GM12878 (cell line): ENCODE data around the gene OSBPL3.

Experiments used
- CEBPB ChIP-seq, 2 experiments: fragments of 150-350 bp in 1 of 2; IDR thresholded peaks; 2 replicates each; pipeline ENCODE4 v1.6.1; 2012 to 2014; ENCODE audit warnings: low read depth in 2 of 2, low read length in 2 of 2, borderline replicate concordance in 1 of 2, inconsistent platforms in 1 of 2
- CUX1 ChIP-seq: IDR thresholded peaks from 2 replicates; pipeline ENCODE4 v1.6.1; 2012; ENCODE audit warnings: improper control_type of control experiment, low read depth, low read length; ENCODE audit not compliant: insufficient replicate concordance
- DPF2 ChIP-seq: fragments of 450-650 bp; IDR thresholded peaks from 2 replicates; pipeline ENCODE4 v1.6.1; 2017; ENCODE audit warnings: mild to moderate bottlenecking
- E2F4 ChIP-seq: IDR thresholded peaks from 2 replicates; pipeline ENCODE4 v1.6.1; 2012; ENCODE audit warnings: low read depth, low read length, improper control_type of control experiment
- MYC ChIP-seq: IDR thresholded peaks from 2 replicates; pipeline ENCODE4 v1.6.1; 2011; ENCODE audit warnings: mild to moderate bottlenecking, low read length, moderate library complexity, inconsistent platforms; ENCODE audit not compliant: insufficient read depth, insufficient replicate concordance, insufficient read length, severe bottlenecking
- NRF1 ChIP-seq: conservative IDR thresholded peaks from 2 replicates; pipeline ENCODE4 v1.6.1; 2011; ENCODE audit warnings: mild to moderate bottlenecking, low read depth, low read length, improper control_type of control experiment
- POLR2A ChIP-seq: IDR thresholded peaks from 2 replicates; pipeline ENCODE4 v1.6.1; 2011; ENCODE audit warnings: low read depth, mild to moderate bottlenecking, low read length
- POLR2AphosphoS5 ChIP-seq: IDR thresholded peaks from 2 replicates; pipeline ENCODE4 v1.6.1; 2011; ENCODE audit warnings: mild to moderate bottlenecking, low read length, inconsistent platforms
- STAT3 ChIP-seq: IDR thresholded peaks from 2 replicates; pipeline ENCODE4 v1.6.1; 2011; ENCODE audit warnings: low read depth, low read length, improper control_type of control experiment
- TCF7 ChIP-seq: IDR thresholded peaks from 2 replicates; pipeline ENCODE4 v1.6.1; 2014; ENCODE audit warnings: antibody characterized with exemption, borderline replicate concordance
- TF ChIP-seq, protein P1 (sequence below): IDR thresholded peaks from 2 replicates; pipeline ENCODE4 v1.6.1; 2011; ENCODE audit warnings: low read depth, low read length, improper control_type of control experiment, borderline replicate concordance
- TF ChIP-seq, protein P2 (sequence below), 3 experiments: IDR thresholded peaks in 2 of 3; conservative IDR thresholded peaks in 1 of 3; 2 replicates each; pipeline ENCODE4 v1.5.1; 2011; ENCODE audit warnings: low read depth in 3 of 3, low read length in 3 of 3, mild to moderate bottlenecking in 3 of 3, control low read depth in 2 of 3, moderate library complexity in 2 of 3, inconsistent platforms in 1 of 3, mixed read lengths in 1 of 3; ENCODE audit not compliant: control insufficient read depth in 2 of 3, insufficient read depth in 1 of 3; ENCODE audit errors: extremely low read depth in 1 of 3

DNA sequence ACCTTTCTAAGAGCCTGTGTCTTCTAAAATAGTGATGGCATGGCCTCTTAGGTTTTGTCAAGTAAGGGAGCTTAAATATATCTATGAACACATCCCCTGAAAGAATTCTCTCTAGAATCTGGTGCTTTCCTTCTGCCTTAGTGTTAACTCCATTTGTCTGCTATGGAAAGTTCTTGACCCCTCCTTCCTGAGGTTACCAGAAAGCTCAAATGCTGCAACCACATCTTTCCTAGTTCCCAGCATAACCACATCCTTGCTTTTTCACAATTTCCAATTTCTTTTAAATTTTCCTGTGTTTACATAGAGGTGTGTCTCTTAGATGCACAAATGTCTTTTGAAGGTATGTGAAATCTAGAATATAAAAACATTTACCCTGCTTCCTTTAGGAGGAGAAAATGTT is 206.3 kb downstream of the OSBPL3 start:
- TF ChIP-seq CEBPB (IDR thresholded peaks at IDR 0.05; ENCODE audit: borderline replicate concordance in 1 of 2, low read depth in 2 of 2, low read length in 2 of 2) = no peak
- no peak for TF ChIP-seq POLR2AphosphoS5
- no peak for TF ChIP-seq E2F4
- no peak for TF ChIP-seq TCF7
- no peak for TF ChIP-seq DPF2
- TF ChIP-seq NRF1 = no peak
- TF ChIP-seq, protein P1, sequence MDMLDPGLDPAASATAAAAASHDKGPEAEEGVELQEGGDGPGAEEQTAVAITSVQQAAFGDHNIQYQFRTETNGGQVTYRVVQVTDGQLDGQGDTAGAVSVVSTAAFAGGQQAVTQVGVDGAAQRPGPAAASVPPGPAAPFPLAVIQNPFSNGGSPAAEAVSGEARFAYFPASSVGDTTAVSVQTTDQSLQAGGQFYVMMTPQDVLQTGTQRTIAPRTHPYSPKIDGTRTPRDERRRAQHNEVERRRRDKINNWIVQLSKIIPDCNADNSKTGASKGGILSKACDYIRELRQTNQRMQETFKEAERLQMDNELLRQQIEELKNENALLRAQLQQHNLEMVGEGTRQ = no peak
- TF ChIP-seq MYC = no peak
- TF ChIP-seq, protein P2, sequence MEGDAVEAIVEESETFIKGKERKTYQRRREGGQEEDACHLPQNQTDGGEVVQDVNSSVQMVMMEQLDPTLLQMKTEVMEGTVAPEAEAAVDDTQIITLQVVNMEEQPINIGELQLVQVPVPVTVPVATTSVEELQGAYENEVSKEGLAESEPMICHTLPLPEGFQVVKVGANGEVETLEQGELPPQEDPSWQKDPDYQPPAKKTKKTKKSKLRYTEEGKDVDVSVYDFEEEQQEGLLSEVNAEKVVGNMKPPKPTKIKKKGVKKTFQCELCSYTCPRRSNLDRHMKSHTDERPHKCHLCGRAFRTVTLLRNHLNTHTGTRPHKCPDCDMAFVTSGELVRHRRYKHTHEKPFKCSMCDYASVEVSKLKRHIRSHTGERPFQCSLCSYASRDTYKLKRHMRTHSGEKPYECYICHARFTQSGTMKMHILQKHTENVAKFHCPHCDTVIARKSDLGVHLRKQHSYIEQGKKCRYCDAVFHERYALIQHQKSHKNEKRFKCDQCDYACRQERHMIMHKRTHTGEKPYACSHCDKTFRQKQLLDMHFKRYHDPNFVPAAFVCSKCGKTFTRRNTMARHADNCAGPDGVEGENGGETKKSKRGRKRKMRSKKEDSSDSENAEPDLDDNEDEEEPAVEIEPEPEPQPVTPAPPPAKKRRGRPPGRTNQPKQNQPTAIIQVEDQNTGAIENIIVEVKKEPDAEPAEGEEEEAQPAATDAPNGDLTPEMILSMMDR (IDR thresholded peaks at IDR 0.05 in 2 of 3, conservative IDR thresholded peaks at IDR 0.05 in 1 of 3; ENCODE audit: control insufficient read depth in 2 of 3, extremely low read depth in 1 of 3, insufficient read depth in 1 of 3, low read depth in 3 of 3, low read length in 3 of 3) = no peak
- TF ChIP-seq CUX1 = no peak
- no peak for TF ChIP-seq STAT3
- TF ChIP-seq POLR2A = no peak
